Daoy (cell line): ENCODE results near the gene RNF180. TPM values are rescaled to one million over a fixed set of nuclear protein-coding genes. Genes with fewer than 3 reads are reported as not detected.

Experiments
- DNase-seq: peaks from one replicate; pipeline ENCODE4 v3.0.0-alpha.2; 2015; ENCODE audit warnings: low read depth
- total RNA-seq: library from RNA; depleted of rRNA; stranded (reverse); fragments of >200 nt; shearing (Covaris generic); gene quantifications from 2 replicates; pipeline ENCODE4 v1.2.3, GENCODE V29; 2014; rRNA removed

Gene RNF180, protein sequence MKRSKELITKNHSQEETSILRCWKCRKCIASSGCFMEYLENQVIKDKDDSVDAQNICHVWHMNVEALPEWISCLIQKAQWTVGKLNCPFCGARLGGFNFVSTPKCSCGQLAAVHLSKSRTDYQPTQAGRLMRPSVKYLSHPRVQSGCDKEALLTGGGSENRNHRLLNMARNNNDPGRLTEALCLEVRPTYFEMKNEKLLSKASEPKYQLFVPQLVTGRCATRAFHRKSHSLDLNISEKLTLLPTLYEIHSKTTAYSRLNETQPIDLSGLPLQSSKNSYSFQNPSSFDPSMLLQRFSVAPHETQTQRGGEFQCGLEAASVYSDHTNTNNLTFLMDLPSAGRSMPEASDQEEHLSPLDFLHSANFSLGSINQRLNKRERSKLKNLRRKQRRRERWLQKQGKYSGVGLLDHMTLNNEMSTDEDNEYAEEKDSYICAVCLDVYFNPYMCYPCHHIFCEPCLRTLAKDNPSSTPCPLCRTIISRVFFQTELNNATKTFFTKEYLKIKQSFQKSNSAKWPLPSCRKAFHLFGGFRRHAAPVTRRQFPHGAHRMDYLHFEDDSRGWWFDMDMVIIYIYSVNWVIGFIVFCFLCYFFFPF
- 2.4 and 4.3 TPM in 2 replicates for total RNA-seq

DNA sequence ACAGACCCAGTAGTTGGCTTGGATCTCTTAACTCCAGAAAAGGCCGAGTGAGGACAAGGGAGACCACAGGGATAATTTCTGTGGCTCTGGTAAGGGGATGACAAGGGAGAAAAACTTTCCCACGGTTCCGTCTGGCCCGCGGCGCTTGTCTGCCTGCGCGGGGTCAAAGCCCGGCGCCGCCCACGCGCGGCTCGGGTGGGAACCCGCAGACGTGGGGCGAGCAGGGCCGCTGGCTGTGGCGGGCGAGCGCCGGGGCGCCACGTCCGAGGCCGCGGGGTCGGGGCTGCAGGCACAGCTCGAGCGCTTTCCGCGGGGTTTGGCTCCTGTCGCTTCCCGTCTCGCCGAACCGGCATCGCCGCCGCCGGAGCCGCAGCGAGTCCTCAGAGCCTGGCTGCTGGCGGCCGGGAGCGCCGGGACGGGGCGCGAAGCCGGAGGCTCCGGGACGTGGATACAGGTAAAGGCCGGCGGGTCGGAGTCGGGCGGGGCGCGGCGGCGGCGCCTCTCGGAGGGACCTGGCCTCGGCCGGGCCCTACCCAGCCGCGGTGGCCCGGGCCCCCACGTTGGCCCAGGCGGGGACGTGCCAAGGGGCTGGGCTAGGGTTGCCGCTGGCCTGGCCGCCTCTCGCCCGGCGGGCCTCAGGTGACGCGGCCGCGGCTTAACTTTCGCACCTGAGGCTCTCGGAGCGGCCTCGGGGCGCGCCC, at the start of gene RNF180:
Gene RNF180, plus strand, starts transcription at position 344 of the 701 bp plus-strand sequence. CDS start 34,965 bp downstream, outside the sequence.
- peak; percentile 70 for DNase-seq

GRCh38 chr5:64125521-64125920, 40.1 kb upstream of the RNF180 start:
- no peak for DNase-seq

DNA sequence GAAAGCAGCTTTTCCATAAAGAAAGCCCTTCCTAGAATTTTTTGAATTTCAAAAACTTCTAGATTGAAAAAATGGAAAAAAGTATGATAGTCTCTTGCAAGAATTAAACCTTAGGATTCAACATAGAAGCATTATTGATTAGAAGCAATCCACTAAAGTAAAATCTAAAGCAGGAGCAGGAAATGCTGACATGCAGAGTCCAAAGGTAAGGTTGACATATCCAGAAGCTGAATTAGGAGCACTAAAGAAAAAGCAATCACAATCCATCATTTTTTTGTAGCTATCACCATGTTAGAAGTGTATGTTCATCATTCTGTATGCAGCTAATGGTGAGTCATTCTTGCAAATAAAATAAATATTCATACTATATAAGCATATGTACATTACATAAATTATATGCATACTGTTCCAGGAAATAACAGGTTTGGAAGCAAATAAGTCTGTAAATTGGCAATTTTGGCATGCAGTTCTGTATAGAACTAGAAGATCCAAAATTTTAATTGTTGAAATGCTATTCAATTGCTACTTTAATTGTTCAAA, 39.4 kb upstream of the RNF180 start:
- no peak for DNase-seq

DNA sequence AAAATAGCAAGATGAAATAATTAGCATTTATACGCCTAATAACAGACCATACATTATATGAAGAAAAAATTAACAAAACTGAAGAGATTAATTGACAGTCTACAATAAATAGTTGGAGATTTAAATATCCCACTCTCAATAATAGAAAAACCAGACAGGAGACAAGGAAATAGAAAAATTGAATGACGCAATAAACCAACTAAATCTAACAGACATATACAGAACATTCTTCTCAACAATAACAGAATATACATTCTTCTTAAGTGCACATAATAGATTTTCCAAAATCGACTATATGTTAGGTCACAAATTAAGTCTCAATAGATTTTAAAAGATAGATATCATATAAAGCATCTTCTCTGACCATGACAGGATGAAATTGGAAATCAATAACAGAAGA, 25.6 kb upstream of the RNF180 start:
- no peak for DNase-seq

DNA sequence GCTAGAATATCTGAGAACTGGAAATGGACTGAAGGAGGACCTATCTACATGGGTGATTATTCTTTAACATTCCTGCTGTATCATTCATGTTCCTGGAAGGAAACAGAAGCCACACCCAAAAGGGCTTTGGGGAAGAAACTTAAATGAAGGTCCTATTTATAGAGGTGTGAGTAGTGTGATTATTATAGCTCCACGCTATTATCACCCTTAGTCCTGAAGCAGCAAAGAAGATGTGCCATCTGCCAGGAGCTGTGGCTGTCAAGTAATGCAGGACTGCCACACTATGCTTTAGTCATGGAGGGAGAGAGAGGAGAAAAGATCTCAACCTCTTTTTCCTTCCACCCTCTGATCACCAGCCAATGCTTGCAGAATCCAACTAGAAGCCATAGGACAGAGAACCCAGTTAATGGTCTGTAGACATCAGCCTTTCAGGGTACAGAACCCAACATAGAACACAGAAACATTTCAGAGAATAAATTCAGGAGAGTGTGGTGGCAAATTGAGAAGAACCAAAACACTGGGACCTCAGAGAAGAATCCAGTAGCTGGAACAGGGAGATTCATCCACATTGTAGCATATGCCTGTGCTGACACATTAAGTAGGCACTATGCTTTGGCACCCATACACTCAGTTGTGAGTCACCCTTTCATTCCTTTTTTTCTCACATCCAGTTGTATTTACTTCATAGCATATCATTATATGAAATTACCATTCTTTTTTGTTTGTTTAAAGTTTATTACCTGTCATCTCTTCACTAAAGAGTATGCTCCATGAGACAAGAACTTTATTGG, 21.0 kb upstream of the RNF180 start:
- DNase-seq = no peak

DNA sequence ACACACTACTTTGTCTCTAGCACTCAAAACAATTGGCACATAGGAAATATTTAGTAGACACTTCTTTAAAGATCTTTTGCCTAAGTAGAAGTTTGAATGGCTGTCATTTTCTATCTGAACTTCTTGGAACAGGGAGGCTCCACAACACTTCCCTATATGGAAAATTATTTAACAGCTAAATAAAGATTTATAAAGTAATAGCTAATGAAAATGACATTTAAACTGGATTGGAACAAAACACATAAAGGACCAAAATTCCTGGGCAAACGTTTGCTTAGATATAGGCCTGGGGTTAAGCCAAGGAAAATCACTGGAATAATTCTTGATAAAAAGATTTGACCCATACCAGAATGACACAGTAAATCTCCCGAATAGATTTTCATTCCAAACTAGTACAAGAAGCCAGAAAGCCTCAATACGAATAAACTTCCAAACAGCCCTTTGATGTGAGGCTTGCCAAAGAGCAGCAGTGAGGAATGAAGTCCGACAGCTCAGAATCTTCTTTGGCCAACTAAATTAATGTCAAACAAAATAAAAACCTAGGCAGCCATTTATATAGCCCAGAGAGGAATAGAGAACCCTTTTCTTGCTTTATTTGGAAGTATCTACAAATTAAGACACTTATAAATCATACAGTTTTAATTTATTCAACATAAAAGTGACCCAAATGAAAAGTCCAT, 20.3 kb upstream of the RNF180 start:
- DNase-seq = no peak

DNA sequence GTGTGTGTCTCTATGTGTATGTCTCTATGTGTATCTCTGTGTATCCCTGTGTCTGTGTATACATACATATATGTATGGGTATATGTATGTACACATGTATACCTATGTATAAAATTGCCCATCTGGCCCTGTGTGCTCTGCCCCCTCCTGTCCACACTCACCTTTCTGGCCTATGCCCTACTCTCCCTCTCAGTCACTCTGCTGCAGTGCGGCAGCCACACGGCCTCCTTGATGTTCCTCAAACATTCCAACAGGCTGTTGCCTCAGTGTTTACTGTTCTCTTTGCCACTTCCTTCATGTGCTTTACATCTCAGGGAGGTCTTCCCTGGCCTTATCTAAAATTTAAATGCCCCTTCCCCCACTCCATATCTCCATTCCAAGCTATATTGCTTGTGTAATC, 18.3 kb upstream of the RNF180 start:
- DNase-seq = no peak

DNA sequence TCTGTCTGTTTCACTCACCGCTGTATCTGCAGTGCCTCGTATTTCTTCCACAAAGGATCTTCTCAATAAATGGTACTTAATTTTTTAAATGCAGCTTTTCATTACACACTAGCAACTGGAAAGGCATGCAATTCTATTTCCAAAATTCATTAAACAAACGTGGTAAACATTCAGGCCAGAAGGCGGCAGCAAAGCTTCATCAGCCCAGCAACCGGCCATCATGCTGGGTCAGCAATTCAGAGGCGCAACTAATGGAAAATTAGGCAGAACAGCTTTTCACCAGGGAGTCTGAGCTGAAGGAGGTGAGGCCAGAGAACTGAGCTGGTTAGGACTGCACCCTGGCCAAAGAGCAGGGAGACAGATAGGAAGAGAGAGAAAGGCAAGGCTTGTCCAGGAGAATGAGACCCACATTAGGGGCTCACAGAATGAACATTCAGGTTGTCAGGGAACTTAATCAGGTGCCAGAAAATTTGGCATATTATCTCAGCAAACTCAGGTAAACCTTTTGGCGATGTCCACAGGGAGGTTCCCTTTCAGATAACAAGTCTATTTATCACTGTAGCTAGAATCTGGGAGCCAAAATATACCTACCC, 17.7 kb upstream of the RNF180 start:
- peak; percentile 59 for DNase-seq

DNA sequence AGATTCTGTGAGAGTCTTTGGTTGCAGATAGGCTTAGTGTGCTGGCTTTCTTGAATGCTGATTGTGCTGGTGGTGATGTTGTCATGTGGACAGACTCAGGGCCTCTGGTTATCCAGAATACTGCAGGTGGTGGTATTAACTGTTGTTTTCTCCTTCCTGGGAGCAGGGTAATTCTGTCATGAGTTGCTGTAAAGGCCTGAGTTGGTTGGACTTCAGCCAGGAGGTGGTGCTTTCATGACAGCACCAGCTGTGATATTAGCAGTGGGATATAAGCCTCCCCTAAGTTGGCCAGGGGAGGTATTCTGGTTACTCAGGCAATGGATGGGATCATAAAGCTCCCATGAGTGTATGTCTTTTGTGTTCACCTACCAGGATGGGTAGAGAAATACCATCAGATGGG, 16.4 kb upstream of the RNF180 start:
- no peak for DNase-seq

DNA sequence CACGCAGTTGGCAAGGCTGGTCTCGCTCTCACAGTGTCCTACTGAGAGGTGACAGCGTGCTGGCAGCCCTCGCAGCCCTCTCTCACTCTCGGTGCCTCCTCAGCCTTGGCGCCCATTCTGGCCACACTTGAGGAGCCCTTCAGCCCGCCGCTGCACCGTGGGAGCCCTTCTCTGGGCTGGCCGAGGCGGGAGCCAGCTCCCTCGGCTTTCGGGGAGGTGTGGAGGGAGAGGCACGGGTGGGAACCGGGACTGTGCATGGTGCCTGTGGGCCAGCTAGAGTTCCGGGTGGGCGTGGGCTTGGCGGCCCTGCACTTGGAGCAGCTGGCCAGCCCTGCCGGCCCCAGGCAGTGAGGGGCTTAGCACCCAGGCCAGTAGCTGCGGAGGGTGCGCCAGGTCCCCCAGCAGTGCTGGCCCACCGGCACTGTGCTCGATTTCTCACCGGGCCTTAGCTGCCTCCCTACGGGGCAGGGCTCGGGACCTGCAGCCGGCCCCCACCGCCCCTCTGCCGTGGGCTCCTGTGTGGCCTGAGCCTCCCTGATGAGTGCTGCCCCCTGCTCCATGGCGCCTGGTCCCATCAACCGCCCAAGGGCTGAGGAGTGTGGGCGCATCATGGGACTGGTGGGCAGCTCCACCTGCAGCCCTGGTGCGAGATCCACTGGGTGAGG, 15.7 kb upstream of the RNF180 start:
- no peak for DNase-seq

DNA sequence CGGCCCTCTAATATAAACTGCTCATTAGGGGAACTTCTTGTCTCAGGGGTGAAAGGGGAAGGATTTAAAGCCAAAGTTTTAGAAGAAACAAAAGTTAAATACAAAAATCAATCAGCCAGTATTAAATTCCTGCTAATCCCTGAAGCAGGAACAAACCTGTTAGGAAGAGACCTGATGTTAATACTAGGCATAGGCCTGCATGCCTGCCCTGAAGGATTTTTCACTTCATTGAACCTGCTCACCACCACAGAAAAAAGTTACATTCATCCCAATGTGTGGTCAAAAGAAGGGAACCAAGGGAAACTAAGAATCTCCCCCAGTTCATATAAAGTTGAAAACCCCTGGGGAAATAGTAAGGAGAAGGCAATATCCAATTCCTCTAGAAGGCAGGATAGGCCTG, 9.4 kb upstream of the RNF180 start:
- no peak for DNase-seq

- DNase-seq = no peak
These were observed 6.8 kb upstream of the RNF180 start for GRCh38 chr5:64158827-64159226.

GRCh38 chr5:64160201-64160600, 5.4 kb upstream of the RNF180 start:
- no peak for DNase-seq

DNA sequence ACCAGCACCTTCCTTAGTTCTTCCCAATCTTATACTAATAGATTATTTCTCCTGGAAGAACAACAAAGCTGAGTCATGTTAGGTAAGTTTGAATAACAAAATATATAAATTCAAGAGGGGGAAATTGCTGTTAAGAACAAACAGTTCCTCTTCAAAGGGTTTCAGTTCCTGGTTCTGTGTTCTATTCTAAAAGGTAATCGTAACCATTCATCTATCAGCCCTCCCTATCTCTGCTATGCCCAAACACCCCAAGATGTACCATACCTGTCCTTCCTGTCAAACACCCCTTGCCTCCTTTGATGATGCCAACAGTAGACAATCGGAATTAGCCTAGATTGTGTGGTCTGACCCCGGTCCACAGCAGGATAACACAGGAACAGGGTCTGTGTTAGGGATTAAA, 4.2 kb upstream of the RNF180 start:
- no peak for DNase-seq

- no peak for DNase-seq
These were observed 2.5 kb upstream of the RNF180 start for GRCh38 chr5:64163135-64163534.

- no peak for DNase-seq
These were observed 1.9 kb upstream of the RNF180 start for GRCh38 chr5:64163746-64164145.

DNA sequence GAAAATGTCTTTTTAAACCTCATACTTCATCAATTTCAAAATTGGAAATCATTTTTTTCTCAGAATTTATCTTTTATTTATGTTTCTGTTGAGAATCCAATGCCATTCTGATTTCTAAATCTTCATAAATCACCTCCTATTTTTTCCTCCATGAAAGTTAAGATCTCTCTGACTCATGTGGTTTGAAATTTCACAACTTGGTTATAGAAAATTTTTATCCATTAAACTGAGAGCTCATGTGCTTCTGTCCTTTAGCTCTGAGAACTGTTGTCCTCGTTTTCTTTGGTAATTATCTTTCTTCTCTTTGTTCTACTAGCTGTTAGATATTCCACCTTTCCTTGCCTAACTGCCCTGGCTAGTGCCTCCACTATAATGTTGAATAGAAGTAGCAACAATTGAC, 1.5 kb upstream of the RNF180 start:
- DNase-seq = no peak

DNA sequence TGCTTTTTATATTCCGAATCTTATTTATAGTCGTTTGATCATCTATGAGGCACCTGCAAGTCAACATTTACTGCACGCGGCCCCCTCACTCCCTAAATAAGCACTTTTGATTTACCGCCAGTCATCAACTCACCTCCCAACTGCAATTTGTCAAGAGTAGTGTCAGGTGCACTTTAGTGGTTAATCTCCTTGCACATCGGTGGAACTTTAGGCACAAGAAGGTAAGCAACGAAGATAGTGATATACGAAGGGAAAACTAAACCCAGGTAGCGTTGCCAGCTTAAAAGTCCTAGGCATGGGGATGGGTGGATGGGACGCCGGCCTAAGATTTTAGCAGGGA, 513 bp upstream of the RNF180 start:
- no peak for DNase-seq

- peak; percentile 41 for DNase-seq
These were observed 737 bp downstream of the RNF180 start for GRCh38 chr5:64166201-64166959.

DNA sequence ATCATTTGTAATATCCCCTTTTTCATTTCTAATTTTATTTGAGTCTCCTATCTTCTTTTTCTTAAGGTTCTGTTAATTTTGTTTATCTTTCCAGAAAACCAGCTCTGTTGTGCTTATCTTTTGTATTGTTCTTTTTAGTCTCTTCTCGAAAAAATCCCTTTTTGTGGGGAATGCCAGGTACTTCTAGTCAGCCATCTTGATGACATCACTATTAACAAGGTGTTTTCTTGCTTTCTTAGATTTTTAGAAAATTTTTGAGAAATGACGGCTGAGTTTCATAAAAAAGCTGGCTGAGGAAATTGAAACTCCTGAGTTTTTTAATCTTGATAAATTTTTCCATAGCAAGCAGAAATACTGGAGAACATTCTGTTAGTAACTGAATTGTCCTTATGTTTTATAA, 10.7 kb downstream of the RNF180 start:
- no peak for DNase-seq
